ENCODE measurements around the gene TLE2. TPM values are rescaled to one million over a fixed set of nuclear protein-coding genes. Genes with fewer than 3 reads are reported as not detected.

The TLE2 gene
- total and polyA plus RNA-seq, 2 experiments from 2014 or later: 36.2 to 71.1 TPM

GRCh38 chr19:3008994-3009393 lies 20.1 kb downstream of the TLE2 start:
- no peaks in the 10 kb centered on the region for H4K20me1 ChIP-seq (ENCODE audit: insufficient read depth, poor library complexity, severe bottlenecking)
- no peak overlapping the region for H2AFZ ChIP-seq
- H3K27ac ChIP-seq: no peak overlapping the region
- H3K27me3 ChIP-seq: no peaks in the 10 kb centered on the region
- DNase-seq (ENCODE audit: low spot score): no peak
- no peak overlapping the region for H3K4me3 ChIP-seq
- TF ChIP-seq EZH2 (IDR thresholded peaks at IDR 0.05; ENCODE audit: borderline replicate concordance) (no peak), EZH2phosphoT487 (IDR thresholded peaks at IDR 0.05; ENCODE audit: low read depth, severe bottlenecking, unreplicated experiment) (no peak)
- TF ChIP-seq, protein P1, sequence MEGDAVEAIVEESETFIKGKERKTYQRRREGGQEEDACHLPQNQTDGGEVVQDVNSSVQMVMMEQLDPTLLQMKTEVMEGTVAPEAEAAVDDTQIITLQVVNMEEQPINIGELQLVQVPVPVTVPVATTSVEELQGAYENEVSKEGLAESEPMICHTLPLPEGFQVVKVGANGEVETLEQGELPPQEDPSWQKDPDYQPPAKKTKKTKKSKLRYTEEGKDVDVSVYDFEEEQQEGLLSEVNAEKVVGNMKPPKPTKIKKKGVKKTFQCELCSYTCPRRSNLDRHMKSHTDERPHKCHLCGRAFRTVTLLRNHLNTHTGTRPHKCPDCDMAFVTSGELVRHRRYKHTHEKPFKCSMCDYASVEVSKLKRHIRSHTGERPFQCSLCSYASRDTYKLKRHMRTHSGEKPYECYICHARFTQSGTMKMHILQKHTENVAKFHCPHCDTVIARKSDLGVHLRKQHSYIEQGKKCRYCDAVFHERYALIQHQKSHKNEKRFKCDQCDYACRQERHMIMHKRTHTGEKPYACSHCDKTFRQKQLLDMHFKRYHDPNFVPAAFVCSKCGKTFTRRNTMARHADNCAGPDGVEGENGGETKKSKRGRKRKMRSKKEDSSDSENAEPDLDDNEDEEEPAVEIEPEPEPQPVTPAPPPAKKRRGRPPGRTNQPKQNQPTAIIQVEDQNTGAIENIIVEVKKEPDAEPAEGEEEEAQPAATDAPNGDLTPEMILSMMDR (IDR thresholded peaks at IDR 0.05; ENCODE audit: poor library complexity): no peak
- 96% methylated on average over 6 of the region's 6 CpGs for WGBS (ENCODE audit: low lambda C conversion rate, missing lambda C conversion rate)
- no peaks in the 10 kb centered on the region for H3K36me3 ChIP-seq (replicated peaks; ENCODE audit: insufficient read depth, low read depth)
- H3K9me3 ChIP-seq (ENCODE audit: low read depth): no peaks in the 10 kb centered on the region
- H3K4me2 ChIP-seq: no peak overlapping the region
- no peaks in the 10 kb centered on the region for H3K79me2 ChIP-seq
- no peaks in the 10 kb centered on the region for H3K4me1 ChIP-seq (ENCODE audit: insufficient read depth)
- H3K9me2 ChIP-seq (replicated peaks; ENCODE audit: insufficient read depth): no peaks in the 10 kb centered on the region

DNA sequence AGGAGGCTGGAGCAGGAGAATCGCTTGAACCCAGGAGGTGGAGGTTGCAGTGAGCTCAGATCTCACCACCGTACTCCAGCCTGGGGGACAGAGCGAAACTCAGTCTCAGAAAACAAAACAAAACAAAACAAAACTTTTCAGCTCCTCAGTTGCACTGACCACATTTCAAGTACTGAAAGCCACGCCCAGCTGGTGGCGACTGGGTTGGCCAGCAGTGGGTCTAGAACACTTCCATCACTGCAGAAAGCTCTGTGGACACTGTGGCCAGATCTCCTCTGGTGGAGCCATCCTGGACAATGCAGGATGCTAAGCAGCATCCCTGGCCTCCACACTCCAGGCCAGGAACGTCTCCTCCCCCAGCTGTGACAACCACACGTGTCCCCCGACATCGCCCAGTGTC lies 21.1 kb downstream of the TLE2 start:
- Histone ChIP-seq H3K79me2 (no peaks in the 10 kb centered on the region), H3K4me3 (no peak overlapping the region), H2AFZ (no peak overlapping the region), H3K36me3 (replicated peaks; ENCODE audit: insufficient read depth, low read depth) (no peaks in the 10 kb centered on the region), H3K9me3 (ENCODE audit: low read depth) (no peaks in the 10 kb centered on the region), H3K27me3 (no peaks in the 10 kb centered on the region), H3K4me1 (ENCODE audit: insufficient read depth) (no peaks in the 10 kb centered on the region), H3K27ac (no peak overlapping the region), H3K4me2 (no peak overlapping the region), H3K9me2 (replicated peaks; ENCODE audit: insufficient read depth) (no peaks in the 10 kb centered on the region), H4K20me1 (ENCODE audit: insufficient read depth, poor library complexity, severe bottlenecking) (no peaks in the 10 kb centered on the region)
- 86% methylated on average over 9 of the region's 9 CpGs for WGBS (ENCODE audit: low lambda C conversion rate, missing lambda C conversion rate)
- DNase-seq (ENCODE audit: low spot score): no peak
- TF ChIP-seq, protein P1 (IDR thresholded peaks at IDR 0.05; ENCODE audit: poor library complexity): no peak
- TF ChIP-seq EZH2phosphoT487 (IDR thresholded peaks at IDR 0.05; ENCODE audit: low read depth, severe bottlenecking, unreplicated experiment) (no peak), EZH2 (IDR thresholded peaks at IDR 0.05; ENCODE audit: borderline replicate concordance) (no peak)

DNA sequence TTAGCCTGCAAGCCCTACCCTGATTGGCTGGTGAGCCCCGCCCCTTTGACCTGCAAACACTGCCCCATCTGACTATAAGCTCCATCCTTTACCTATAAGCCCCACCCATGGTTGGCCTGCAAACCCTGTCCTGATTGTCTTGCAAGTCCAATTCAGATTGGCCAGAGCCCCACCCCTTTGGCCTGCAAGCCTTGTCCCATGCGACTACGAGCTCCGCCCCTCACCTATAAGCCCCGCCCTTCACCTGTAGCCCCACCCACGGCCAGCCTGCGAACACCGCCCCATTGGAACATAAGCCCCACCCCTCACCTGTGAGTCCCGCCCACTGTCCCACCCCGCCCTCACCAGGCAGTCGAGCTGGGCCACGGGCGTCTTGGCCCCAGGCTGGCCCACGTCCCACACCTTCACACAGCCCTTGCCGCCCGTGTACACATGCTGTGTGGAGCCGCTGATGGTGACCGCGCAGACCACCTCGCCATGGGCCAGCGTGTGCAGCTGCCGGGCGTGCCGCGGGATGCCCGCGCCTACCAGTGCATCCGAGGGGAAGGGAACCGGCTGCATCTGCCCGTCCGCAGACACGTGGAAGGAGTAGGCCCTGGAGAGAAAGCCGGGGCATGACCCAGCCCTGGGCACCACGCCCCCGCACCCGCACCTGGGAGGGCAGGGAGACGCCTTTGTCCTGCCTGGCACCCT lies 22.9 kb downstream of the TLE2 start:
- Histone ChIP-seq H3K4me2 (no peak overlapping the region), H2AFZ (no peak overlapping the region), H3K9me3 (ENCODE audit: low read depth) (no peaks in the 10 kb centered on the region), H4K20me1 (ENCODE audit: insufficient read depth, poor library complexity, severe bottlenecking) (no peaks in the 10 kb centered on the region), H3K27me3 (no peaks in the 10 kb centered on the region), H3K36me3 (replicated peaks; ENCODE audit: insufficient read depth, low read depth) (no peaks in the 10 kb centered on the region), H3K4me3 (no peak overlapping the region), H3K79me2 (no peaks in the 10 kb centered on the region), H3K27ac (no peak overlapping the region), H3K9me2 (replicated peaks; ENCODE audit: insufficient read depth) (no peaks in the 10 kb centered on the region), H3K4me1 (ENCODE audit: insufficient read depth) (no peaks in the 10 kb centered on the region)
- DNase-seq (ENCODE audit: low spot score): no peak
- TF ChIP-seq EZH2phosphoT487 (IDR thresholded peaks at IDR 0.05; ENCODE audit: low read depth, severe bottlenecking, unreplicated experiment) (no peak), EZH2 (IDR thresholded peaks at IDR 0.05; ENCODE audit: borderline replicate concordance) (no peak)
- TF ChIP-seq, protein P1 (IDR thresholded peaks at IDR 0.05; ENCODE audit: poor library complexity): no peak
- WGBS (ENCODE audit: low lambda C conversion rate, missing lambda C conversion rate): 94% methylated on average over 31 of the region's 37 CpGs
